D721Med (cell line): Measurements from ENCODE around the gene HDHD3.

Source experiments
- DNase-seq: peaks from one replicate; pipeline ENCODE4 v3.0.0; 2011; ENCODE audit warnings: low spot score; ENCODE audit not compliant: insufficient read length
- FAIRE-seq: peaks from 2 replicates; lab custom pipeline; 2011; peaks lifted over from hg19 to GRCh38; lab: Jason Lieb, UNC
- CTCF ChIP-seq: IDR thresholded peaks from 2 replicates; pipeline ENCODE4 v1.5.1; 2012; ENCODE audit warnings: mild to moderate bottlenecking, control low read depth; ENCODE audit not compliant: insufficient read depth; ENCODE audit errors: missing control alignments

The HDHD3 gene

DNA sequence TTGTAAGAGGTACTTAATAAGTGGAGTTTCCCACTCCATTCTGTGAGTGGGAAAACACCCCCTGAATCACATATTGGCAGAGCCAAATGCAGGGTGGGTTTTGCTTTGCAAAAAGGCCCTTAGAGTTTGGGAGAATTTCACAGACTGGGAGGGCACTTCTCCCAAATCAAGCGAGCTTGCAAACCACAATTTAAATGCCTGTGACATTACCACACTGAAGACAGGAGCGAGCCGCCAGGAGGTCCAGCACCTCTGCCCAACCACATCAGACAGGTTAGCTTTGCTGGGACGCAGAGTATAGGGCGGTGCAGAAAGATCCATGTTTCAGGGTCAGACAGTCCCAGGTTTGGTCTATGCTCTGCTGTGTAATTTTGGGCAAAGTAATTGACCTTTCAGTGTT lies 22.0 kb upstream of the HDHD3 start:
- FAIRE-seq (no peak), DNase-seq (no peak)
- no peak for TF ChIP-seq CTCF

- DNase-seq, result no peak
- no peak for TF ChIP-seq CTCF
- FAIRE-seq, result no peak
These were observed 20.4 kb upstream of the HDHD3 start for GRCh38 chr9:113397203-113397631.

GRCh38 chr9:113395000-113395861 lies 18.4 kb upstream of the HDHD3 start:
- TF ChIP-seq CTCF, result no peak
- no peak for FAIRE-seq
- no peak for DNase-seq

DNA sequence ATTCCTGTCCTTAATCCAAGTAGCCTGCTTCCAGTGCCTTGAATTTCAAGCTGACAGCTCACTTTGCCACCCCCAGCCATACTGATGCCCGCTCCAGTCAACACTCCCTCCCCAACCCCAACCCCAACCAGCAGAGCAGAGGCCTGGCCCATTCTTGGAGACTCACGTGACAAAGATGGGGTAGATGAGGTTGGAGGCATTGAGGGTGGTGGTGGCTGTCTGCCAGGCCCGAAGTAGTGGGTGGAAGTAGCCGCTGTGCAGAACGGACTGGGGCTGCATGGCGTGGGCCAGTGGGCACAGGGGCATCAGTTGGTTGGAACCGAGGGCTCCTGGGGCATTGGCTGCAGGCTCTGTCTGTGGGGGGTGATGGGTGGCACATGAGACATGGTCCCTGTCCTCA lies 16.5 kb upstream of the HDHD3 start:
- DNase-seq (no peak), FAIRE-seq (no peak)
- no peak for TF ChIP-seq CTCF

DNA sequence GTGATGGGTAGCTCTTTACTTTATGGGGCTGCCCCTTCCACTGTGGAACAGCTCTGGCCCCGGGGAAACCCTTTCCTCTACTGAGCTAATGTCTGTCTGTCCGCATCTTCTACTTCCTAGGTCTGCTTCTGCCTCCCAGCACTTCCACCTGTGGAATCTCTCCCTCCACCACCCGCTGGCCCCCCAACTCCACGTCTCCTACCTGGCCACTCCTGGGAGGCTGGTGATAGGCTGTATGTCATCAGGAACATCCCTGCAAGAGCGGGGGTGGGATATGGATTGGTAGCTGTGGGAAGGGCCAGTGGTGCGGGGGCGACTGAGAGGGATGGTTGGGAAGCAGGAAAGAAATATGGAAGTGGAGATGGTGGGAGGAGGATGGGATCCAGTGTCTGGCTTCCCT lies 15.1 kb upstream of the HDHD3 start:
- TF ChIP-seq CTCF, result no peak
- FAIRE-seq, result no peak
- DNase-seq, result no peak

DNA sequence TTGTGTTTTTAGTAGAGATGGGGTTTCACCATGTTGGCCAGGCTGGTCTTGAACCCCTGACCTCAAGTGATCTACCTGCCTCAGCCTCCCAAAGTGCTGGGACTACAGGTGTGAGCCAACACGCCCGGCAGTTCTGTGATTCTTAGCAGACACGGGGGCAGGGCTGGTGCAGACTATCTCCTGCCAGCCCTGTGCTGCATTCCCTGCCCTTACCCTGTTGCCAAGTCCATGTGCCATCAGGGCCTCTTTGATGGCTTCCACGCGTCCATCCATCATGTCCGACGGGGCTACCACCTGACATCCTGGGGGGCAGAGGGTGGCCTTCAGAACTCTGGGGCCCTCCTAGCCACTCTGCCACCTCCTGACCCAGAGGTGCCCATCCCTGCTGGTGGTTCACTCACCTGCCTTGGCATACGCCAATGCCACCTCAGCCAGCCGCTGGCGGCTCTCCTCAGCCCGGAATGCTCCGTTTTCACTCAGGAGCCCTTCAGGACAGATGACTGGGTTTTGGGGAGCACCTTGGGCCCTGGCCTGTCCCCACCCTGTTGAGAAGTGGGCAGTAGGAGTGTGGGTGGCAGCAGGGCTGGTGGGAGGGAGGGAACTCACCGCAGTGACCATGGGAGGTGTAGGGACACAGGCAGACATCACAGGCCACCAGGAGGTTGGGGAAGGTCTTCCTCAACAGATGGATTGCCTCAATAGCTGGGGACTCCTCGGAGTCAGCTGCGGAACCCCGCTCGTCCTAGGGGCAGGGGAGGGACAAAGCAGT lies 13.6 kb upstream of the HDHD3 start:
- FAIRE-seq, result no peak
- TF ChIP-seq CTCF, result no peak
- DNase-seq, result no peak
